Measurements from ENCODE around the gene PCDH1. TPM values are rescaled to one million over a fixed set of nuclear protein-coding genes. Genes with fewer than 3 reads are reported as not detected.

Gene PCDH1
- total and polyA plus RNA-seq, 2 of the 13 experiments (the other 11 are each of a cell fraction or from before 2014, with no cell fraction given): 0.11 to 0.83 TPM

DNA sequence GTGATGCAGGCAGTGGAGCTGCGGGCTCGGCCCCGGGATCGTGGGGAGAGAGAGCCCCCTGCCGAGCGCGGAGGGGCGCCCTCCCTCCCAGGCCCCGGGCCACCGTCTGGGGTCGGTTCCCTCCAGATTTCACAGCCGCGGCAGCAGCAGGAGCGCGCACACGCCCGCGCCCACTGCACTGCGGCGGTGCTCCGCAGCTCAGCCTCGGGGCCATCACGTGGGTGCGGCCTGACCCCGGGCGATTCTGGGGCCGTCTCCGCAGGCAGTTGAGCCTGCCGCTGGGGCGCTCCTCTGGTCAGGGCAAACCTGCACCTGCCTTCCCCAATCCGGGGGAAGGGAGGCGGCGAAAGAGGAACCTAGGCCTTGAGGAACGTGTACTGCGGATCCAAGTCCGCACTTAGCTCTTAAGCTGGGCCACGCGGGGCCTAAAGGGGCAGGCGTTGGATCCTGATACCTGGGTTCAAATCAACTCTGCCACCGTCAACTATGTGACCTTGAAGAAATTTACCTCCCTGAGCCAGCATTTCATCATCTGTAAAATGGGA lies 36.1 kb upstream of the PCDH1 start (continued):
- TF ChIP-seq, protein P1, sequence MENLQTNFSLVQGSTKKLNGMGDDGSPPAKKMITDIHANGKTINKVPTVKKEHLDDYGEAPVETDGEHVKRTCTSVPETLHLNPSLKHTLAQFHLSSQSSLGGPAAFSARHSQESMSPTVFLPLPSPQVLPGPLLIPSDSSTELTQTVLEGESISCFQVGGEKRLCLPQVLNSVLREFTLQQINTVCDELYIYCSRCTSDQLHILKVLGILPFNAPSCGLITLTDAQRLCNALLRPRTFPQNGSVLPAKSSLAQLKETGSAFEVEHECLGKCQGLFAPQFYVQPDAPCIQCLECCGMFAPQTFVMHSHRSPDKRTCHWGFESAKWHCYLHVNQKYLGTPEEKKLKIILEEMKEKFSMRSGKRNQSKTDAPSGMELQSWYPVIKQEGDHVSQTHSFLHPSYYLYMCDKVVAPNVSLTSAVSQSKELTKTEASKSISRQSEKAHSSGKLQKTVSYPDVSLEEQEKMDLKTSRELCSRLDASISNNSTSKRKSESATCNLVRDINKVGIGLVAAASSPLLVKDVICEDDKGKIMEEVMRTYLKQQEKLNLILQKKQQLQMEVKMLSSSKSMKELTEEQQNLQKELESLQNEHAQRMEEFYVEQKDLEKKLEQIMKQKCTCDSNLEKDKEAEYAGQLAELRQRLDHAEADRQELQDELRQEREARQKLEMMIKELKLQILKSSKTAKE (CRISPR knock-in tag; IDR thresholded peaks at IDR 0.05; ENCODE audit: borderline replicate concordance): 0 out of 2 replicates have a peak, but pooled peaks have one; percentile 13
- TF ChIP-seq TOPORS (CRISPR knock-in tag; IDR thresholded peaks at IDR 0.05) (no peak), PRPF4 (IDR thresholded peaks at IDR 0.05; ENCODE audit: low read depth, low read length, poor library complexity, severe bottlenecking) (no peak), MEIS1 (CRISPR knock-in tag; IDR thresholded peaks at IDR 0.05; ENCODE audit: borderline replicate concordance) (peak; percentile 39; the same call in 1 of the 2 replicates), BRD4 (CRISPR knock-in tag; IDR thresholded peaks at IDR 0.05) (no peak), ZNF891 (CRISPR knock-in tag; IDR thresholded peaks at IDR 0.05) (peak; percentile 73), ZNF224 (CRISPR knock-in tag; IDR thresholded peaks at IDR 0.05) (no peak), ZNF557 (CRISPR knock-in tag; IDR thresholded peaks at IDR 0.05) (no peak), MXD4 (CRISPR knock-in tag; IDR thresholded peaks at IDR 0.05) (no peak), ZNF619 (CRISPR knock-in tag; IDR thresholded peaks at IDR 0.05) (no peak), MTF2 (CRISPR knock-in tag; IDR thresholded peaks at IDR 0.05; ENCODE audit: borderline replicate concordance) (peak; percentile 83; the same call in 1 of the 2 replicates), KLF12 (CRISPR knock-in tag; IDR thresholded peaks at IDR 0.05; ENCODE audit: borderline replicate concordance) (no peak), ZBTB1 (CRISPR knock-in tag; IDR thresholded peaks at IDR 0.05; ENCODE audit: borderline replicate concordance) (no peak), SP2 (CRISPR knock-in tag; IDR thresholded peaks at IDR 0.05) (no peak), ZNF83 (CRISPR knock-in tag; IDR thresholded peaks at IDR 0.05; ENCODE audit: borderline replicate concordance) (0 out of 2 replicates have a peak, but pooled peaks have one; percentile 30), ZBTB38 (CRISPR knock-in tag; IDR thresholded peaks at IDR 0.05) (0 out of 2 replicates have a peak, but pooled peaks have one; percentile 29), ZNF34 (CRISPR knock-in tag; IDR thresholded peaks at IDR 0.05; ENCODE audit: borderline replicate concordance) (no peak), HDAC1 (CRISPR knock-in tag; IDR thresholded peaks at IDR 0.05) (peak; percentile 63), ZC3H13 (CRISPR knock-in tag; IDR thresholded peaks at IDR 0.05) (0 out of 2 replicates have a peak, but pooled peaks have one; percentile 25), BORCS8-MEF2B (CRISPR knock-in tag; IDR thresholded peaks at IDR 0.05) (no peak), HMGA1 (CRISPR knock-in tag; conservative IDR thresholded peaks at IDR 0.05) (no peak), ZBTB42 (CRISPR knock-in tag; IDR thresholded peaks at IDR 0.05) (no peak), MBNL3 (CRISPR knock-in tag; conservative IDR thresholded peaks at IDR 0.05) (no peak)
- TF ChIP-seq, protein P2, sequence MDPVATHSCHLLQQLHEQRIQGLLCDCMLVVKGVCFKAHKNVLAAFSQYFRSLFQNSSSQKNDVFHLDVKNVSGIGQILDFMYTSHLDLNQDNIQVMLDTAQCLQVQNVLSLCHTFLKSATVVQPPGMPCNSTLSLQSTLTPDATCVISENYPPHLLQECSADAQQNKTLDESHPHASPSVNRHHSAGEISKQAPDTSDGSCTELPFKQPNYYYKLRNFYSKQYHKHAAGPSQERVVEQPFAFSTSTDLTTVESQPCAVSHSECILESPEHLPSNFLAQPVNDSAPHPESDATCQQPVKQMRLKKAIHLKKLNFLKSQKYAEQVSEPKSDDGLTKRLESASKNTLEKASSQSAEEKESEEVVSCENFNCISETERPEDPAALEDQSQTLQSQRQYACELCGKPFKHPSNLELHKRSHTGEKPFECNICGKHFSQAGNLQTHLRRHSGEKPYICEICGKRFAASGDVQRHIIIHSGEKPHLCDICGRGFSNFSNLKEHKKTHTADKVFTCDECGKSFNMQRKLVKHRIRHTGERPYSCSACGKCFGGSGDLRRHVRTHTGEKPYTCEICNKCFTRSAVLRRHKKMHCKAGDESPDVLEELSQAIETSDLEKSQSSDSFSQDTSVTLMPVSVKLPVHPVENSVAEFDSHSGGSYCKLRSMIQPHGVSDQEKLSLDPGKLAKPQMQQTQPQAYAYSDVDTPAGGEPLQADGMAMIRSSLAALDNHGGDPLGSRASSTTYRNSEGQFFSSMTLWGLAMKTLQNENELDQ (CRISPR knock-in tag; IDR thresholded peaks at IDR 0.05; ENCODE audit: borderline replicate concordance): no peak
- TF ChIP-seq, protein P3, sequence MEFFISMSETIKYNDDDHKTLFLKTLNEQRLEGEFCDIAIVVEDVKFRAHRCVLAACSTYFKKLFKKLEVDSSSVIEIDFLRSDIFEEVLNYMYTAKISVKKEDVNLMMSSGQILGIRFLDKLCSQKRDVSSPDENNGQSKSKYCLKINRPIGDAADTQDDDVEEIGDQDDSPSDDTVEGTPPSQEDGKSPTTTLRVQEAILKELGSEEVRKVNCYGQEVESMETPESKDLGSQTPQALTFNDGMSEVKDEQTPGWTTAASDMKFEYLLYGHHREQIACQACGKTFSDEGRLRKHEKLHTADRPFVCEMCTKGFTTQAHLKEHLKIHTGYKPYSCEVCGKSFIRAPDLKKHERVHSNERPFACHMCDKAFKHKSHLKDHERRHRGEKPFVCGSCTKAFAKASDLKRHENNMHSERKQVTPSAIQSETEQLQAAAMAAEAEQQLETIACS (CRISPR knock-in tag; IDR thresholded peaks at IDR 0.05): peak; percentile 88
- TF ChIP-seq, protein P4, sequence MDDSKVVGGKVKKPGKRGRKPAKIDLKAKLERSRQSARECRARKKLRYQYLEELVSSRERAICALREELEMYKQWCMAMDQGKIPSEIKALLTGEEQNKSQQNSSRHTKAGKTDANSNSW (CRISPR knock-in tag; IDR thresholded peaks at IDR 0.05; ENCODE audit: borderline replicate concordance): no peak
